G401.6 (cell line): ENCODE measurements around the gene PCDHGA3.
A peak's percentile ranks its signal among the peaks of the same experiment; 100 is the strongest.
"Not testable (repeated sequence)": the region's sequence is repeated elsewhere in the genome, so short reads cannot be mapped to it uniquely, and the experiment has no call there.

Source experiments
- FAIRE-seq: peaks from 2 replicates; lab custom pipeline; 2012; peaks lifted over from hg19 to GRCh38; lab: Jason Lieb, UNC

The PCDHGA3 gene

GRCh38 chr5:141349917-141350619 lies 6.4 kb downstream of the PCDHGA3 start, which contains the start of gene PCDHGB1:
PCDHGB1 (plus strand) TSS chr5:141350099; CDS start chr5:141350261, 162 bp downstream.
- no peak for FAIRE-seq

GRCh38 chr5:141351591-141351990 lies 8.0 kb downstream of the PCDHGA3 start:
- no peak for FAIRE-seq

- no peak for FAIRE-seq
Observed at GRCh38 chr5:141354900-141355469, 11.4 kb downstream of the PCDHGA3 start, which contains the start of gene PCDHGA4. PCDHGA4 (plus strand) TSS chr5:141355021; CDS start chr5:141355108, 87 bp downstream.

GRCh38 chr5:141355641-141356040 lies 12.0 kb downstream of the PCDHGA3 start:
- no peak for FAIRE-seq

- no peak for FAIRE-seq
Observed at GRCh38 chr5:141356133-141356532, 12.5 kb downstream of the PCDHGA3 start.

- no peak for FAIRE-seq
Observed at GRCh38 chr5:141356950-141357349, 13.3 kb downstream of the PCDHGA3 start.

GRCh38 chr5:141359790-141360426 lies 16.3 kb downstream of the PCDHGA3 start, which contains the start of gene PCDHGB2:
PCDHGB2 (plus strand) TSS chr5:141359994; CDS start chr5:141360136, 142 bp downstream.
- peak; percentile 47 for FAIRE-seq

GRCh38 chr5:141360685-141361084 lies 17.1 kb downstream of the PCDHGA3 start:
- FAIRE-seq = no peak

GRCh38 chr5:141362719-141363118 lies 19.1 kb downstream of the PCDHGA3 start:
- no peak for FAIRE-seq

- FAIRE-seq = no peak
Observed at GRCh38 chr5:141363952-141364660, 20.5 kb downstream of the PCDHGA3 start, which contains the start of gene PCDHGA5. PCDHGA5 (plus strand) TSS chr5:141364162; CDS start chr5:141364331, 169 bp downstream.

GRCh38 chr5:141366016-141366896 lies 22.6 kb downstream of the PCDHGA3 start:
- FAIRE-seq = no peak

- FAIRE-seq = no peak
Observed at GRCh38 chr5:141369994-141370848, 26.6 kb downstream of the PCDHGA3 start, which contains the start of gene PCDHGB3. PCDHGB3 (plus strand) TSS chr5:141370242; CDS start chr5:141370395, 153 bp downstream.

GRCh38 chr5:141371572-141372475 lies 28.2 kb downstream of the PCDHGA3 start:
- no peak for FAIRE-seq

GRCh38 chr5:141373673-141374317 lies 30.2 kb downstream of the PCDHGA3 start, which contains the start of gene PCDHGA6:
PCDHGA6 (plus strand) TSS chr5:141373891; CDS start chr5:141374084, 193 bp downstream.
- FAIRE-seq = no peak

GRCh38 chr5:141374627-141375026 lies 31.0 kb downstream of the PCDHGA3 start:
- no peak for FAIRE-seq

GRCh38 chr5:141375444-141376155 lies 32.0 kb downstream of the PCDHGA3 start:
- FAIRE-seq = not testable (repeated sequence)

GRCh38 chr5:141382469-141383294 lies 39.1 kb downstream of the PCDHGA3 start, which contains the start of gene PCDHGA7:
PCDHGA7 (plus strand) TSS chr5:141382742; CDS start chr5:141382900, 158 bp downstream.
- no peak for FAIRE-seq
